ENCODE results near the gene SPG7. TPM values are rescaled to one million over a fixed set of nuclear protein-coding genes. Genes with fewer than 3 reads are reported as not detected.

The SPG7 gene
- total RNA-seq, 1 donor from 2014 or later: 152 TPM

GRCh38 chr16:89546781-89547180, 38.6 kb downstream of the SPG7 start:
- DNase-seq (ENCODE audit: low read depth): no peak

GRCh38 chr16:89547291-89547690, 39.1 kb downstream of the SPG7 start:
- DNase-seq (ENCODE audit: low read depth): no peak

GRCh38 chr16:89547860-89548259, 39.7 kb downstream of the SPG7 start:
- DNase-seq (ENCODE audit: low read depth): no peak

GRCh38 chr16:89548344-89549006, 40.3 kb downstream of the SPG7 start:
- DNase-seq (ENCODE audit: low read depth): no peak

GRCh38 chr16:89549007-89549700, 41.0 kb downstream of the SPG7 start:
- DNase-seq (ENCODE audit: low read depth): no peak

GRCh38 chr16:89550421-89551007, 42.3 kb downstream of the SPG7 start:
- no peak for DNase-seq (ENCODE audit: low read depth)

GRCh38 chr16:89552329-89552728, 44.1 kb downstream of the SPG7 start:
- no peak for DNase-seq (ENCODE audit: low read depth)

GRCh38 chr16:89552913-89553312, 44.7 kb downstream of the SPG7 start:
- no peak for DNase-seq (ENCODE audit: low read depth)

- no peak for DNase-seq (ENCODE audit: low read depth)
Observed at GRCh38 chr16:89553733-89554132, 45.5 kb downstream of the SPG7 start.

- no peak for DNase-seq (ENCODE audit: low read depth)
Observed at GRCh38 chr16:89554343-89554742, 46.1 kb downstream of the SPG7 start.

- no peak for DNase-seq (ENCODE audit: low read depth)
Observed at GRCh38 chr16:89555265-89555664, 47.1 kb downstream of the SPG7 start.

- no peak for DNase-seq (ENCODE audit: low read depth)
Observed at GRCh38 chr16:89555780-89556179, 47.6 kb downstream of the SPG7 start.

- DNase-seq (ENCODE audit: low read depth): peak; percentile 51
Observed at GRCh38 chr16:89556750-89557689, 48.8 kb downstream of the SPG7 start.

GRCh38 chr16:89557690-89558490, 49.7 kb downstream of the SPG7 start:
- no peak for DNase-seq (ENCODE audit: low read depth)

- peak; percentile 83 for DNase-seq (ENCODE audit: low read depth)
Observed at GRCh38 chr16:89560378-89561141, 52.4 kb downstream of the SPG7 start, which contains the start of gene RPL13. RPL13 (plus strand) TSS chr16:89560682; CDS start chr16:89560960, 278 bp downstream.

- DNase-seq (ENCODE audit: low read depth): no peak
Observed at GRCh38 chr16:89561142-89561883, 53.1 kb downstream of the SPG7 start.

GRCh38 chr16:89561884-89562599, 53.8 kb downstream of the SPG7 start:
- DNase-seq (ENCODE audit: low read depth): no peak

- DNase-seq (ENCODE audit: low read depth): no peak
Observed at GRCh38 chr16:89562939-89563338, 54.7 kb downstream of the SPG7 start.
